Measurements from ENCODE around the gene ARHGEF10L.

DNA sequence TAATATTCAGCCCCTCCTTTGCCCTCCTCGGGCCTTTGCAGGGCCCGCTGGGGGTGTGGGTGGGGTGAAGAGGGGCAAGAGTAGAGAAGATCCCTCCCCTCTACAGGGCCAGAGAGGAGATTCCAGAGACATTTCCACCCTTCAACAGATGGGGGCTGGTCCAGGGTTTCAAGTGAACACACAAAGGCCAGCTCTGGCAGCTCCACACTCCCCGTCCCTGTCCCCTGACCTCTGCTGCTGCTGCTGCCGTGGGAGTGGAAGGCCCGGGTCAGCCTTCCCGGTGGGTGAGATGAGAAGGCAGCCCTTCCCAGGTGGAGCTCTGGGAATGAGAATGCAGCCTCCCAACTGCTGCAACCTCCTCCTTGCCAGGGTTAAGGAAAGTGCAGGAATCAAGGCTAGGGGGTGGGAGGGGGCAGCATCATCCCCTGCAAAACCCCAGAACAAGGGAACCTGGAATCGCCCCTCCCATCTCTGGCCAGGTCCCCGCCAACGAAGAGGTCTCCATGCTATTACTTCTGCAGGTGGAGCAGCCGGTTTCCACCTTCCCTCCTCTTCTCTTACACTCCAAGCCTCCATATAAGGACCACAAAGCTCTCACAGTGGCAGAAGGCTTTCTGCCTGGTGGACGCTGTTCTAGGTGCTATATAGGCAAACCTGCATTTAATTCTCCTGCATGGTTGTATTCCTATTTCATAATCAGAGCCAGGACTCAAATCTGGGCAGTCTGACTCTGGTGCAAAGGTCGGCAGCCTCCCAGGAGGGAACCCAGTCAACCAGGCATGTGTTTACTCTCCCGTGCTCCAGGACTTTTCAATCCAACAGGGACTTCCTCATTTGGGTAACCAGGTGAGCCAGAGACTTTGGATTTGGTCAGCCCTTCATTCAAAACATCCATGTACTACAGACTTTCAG is 22.9 kb upstream of the ARHGEF10L start:
- TF ChIP-seq POLR2AphosphoS5 (IDR thresholded peaks at IDR 0.05), result no peak
- TF ChIP-seq CTCF (IDR thresholded peaks at IDR 0.05), result no peak
- TF ChIP-seq POLR2A (IDR thresholded peaks at IDR 0.05), result no peak
- no peak for TF ChIP-seq EP300 (IDR thresholded peaks at IDR 0.05)
